Ovary (tissue), 3 donors: ENCODE data around the gene YWHAH.

Experiments used
- EP300 ChIP-seq: sonication (generic); formaldehyde crosslinking; IDR thresholded peaks from one replicate; pipeline ENCODE4 v1.6.1; 2017; ENCODE audit warnings: antibody characterized with exemption
- POLR2A ChIP-seq: fragments of 450-650 bp; IDR thresholded peaks from one replicate; pipeline ENCODE4 v1.6.1; 2017; ENCODE audit warnings: antibody characterized with exemption, mild to moderate bottlenecking, moderate library complexity
- TF ChIP-seq, protein P1 (sequence below), 3 donors: fragments of 450-650 bp in 2 of 3; fragments of 200-600 bp in 1 of 3; IDR thresholded peaks; one replicate each; pipeline versions ENCODE4 v1.5.1 to v1.8.0; 2016 to 2022; ENCODE audit warnings: antibody characterized with exemption in 3 of 3, mild to moderate bottlenecking in 1 of 3
- donor health status: DM: no; HTN: no; CAD: no.

GRCh38 chr22:31927562-31927961 lies 16.8 kb upstream of the YWHAH start:
- no peak for TF ChIP-seq POLR2A
- TF ChIP-seq EP300: no peak
- TF ChIP-seq, protein P1, sequence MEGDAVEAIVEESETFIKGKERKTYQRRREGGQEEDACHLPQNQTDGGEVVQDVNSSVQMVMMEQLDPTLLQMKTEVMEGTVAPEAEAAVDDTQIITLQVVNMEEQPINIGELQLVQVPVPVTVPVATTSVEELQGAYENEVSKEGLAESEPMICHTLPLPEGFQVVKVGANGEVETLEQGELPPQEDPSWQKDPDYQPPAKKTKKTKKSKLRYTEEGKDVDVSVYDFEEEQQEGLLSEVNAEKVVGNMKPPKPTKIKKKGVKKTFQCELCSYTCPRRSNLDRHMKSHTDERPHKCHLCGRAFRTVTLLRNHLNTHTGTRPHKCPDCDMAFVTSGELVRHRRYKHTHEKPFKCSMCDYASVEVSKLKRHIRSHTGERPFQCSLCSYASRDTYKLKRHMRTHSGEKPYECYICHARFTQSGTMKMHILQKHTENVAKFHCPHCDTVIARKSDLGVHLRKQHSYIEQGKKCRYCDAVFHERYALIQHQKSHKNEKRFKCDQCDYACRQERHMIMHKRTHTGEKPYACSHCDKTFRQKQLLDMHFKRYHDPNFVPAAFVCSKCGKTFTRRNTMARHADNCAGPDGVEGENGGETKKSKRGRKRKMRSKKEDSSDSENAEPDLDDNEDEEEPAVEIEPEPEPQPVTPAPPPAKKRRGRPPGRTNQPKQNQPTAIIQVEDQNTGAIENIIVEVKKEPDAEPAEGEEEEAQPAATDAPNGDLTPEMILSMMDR (IDR thresholded peaks at IDR 0.05): no peak
